Stimulated activated CD8-positive, alpha-beta memory T cell treated with anti-CD3 and anti-CD28 coated beads, Interleukin-7, amount 100 ng/mL, for 4 hours (primary cell): ENCODE data around the gene CFAP46.
"Not testable (repeated sequence)": the region's sequence is repeated elsewhere in the genome, so short reads cannot be mapped to it uniquely, and the experiment has no call there.

Source experiments
- DNase-seq, 2 donors: peaks; one replicate each; pipeline ENCODE4 v3.0.0-alpha.2; 2020; ENCODE audit warnings: low read depth in 2 of 2

Gene CFAP46

GRCh38 chr10:132845041-132845551 is 97.3 kb downstream of the CFAP46 start:
- no peak for DNase-seq

DNA sequence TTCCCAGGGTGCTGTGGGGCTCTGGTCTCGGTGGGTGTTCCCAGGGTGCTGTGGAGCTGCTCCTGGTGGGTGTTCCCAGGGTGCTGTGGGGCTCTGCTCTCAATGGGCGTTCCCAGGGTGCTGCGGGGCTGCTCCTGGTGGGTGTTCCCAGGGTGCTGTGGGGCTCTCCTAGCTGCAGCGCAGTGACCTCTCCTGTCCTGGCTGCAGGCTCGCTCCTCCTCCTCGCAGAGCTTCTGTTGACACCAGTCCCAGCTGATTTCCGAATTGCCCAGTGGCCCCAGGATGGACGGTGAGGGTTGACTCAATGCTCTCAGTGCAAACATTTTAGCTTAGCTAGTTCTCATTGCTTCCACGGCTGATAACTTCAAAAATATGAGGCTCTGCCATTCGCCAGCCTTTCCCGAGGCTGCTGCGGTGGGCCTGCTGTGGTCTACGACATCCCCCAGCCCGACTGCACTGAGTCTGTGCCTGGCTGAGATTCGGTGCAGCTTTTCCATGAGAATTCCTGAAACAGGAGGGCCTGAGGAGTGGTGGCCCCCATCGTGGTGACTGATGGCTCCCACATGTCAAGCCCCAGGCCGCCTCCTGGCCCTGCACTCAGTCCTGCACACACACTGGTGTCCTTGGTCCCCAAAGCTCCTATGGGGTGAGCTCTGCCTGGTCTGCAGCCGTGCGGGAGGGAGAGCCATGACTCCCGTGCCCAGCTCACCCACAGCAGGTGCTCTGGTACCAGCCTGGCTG is 98.1 kb downstream of the CFAP46 start:
- DNase-seq = no peak

DNA sequence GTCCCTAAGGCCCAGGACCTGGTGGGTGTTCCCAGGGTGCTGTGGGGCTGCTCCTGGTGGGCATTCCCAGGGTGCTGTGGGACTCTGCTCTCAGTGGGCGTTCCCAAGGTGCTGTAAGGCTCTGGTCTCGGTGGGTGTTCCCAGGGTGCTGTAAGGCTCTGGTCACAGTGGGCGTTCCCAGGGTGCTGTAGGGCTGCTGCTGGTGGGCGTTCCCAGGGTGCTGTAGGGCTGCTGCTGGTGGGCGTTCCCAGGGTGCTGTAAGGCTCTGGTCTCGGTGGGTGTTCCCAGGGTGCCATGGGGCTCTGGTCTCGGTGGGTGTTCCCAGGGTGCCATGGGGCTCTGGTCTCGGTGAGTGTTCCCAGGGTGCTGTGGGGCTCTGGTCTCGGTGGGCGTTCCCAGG is 99.1 kb downstream of the CFAP46 start:
- DNase-seq = not testable (repeated sequence)

DNA sequence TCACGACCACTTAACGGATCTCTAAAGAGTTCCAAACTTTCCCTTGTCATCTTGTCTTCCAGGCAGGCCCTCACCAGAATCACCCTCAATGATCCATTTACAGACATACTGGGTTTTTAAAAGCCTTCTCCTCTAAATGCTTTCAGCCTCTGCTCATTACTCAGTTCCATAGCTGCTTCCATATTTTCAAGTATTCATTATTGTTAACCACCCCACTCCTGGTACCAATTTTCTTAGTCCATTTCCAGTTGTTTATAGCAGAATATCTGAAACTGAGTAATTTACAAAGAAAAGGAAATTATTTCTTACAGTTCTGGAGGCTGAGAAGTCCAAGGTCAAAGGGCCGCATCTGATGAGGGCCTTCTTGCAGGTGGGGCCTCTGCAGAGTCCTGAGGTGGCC is 100.0 kb downstream of the CFAP46 start:
- no peak for DNase-seq

DNA sequence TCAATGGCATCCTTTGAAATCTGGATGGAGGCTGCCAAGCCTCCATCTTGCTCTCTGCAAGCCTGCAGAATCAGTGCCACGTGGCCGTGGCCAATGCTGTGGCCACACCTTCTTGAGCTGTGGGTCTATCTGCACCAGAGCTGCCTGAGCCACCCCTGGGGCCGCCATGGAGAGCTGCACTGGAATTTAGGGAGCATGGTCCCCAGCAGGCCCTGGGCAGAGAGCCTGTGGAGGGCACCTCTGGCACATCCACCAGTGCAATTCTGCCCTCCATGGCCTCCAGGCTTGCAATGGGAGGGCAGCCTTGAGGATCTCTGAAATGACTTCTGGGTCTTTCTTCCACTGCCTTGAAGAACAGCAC is 100.8 kb downstream of the CFAP46 start:
- DNase-seq = no peak

GRCh38 chr10:132840698-132841614 is 101.4 kb downstream of the CFAP46 start:
- no peak for DNase-seq

DNA sequence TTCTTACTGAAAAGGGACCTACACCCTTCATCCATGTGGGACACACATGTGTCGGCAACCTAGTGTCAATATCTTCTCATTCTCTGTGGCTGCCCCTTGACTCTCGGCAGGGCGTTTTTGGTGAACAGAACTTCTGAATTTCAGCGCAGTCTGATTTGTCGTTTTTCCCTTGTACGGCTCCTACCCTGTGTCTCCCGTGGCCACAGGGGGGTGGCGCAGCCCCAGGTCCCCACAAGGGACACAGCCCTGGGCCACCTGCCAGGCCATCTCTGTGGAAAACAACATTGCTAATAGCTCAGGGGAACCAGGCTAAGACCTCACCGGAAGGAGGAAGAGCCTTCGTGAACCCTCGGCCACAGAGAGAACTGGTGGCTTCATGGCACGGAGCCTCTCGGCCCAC is 103.3 kb downstream of the CFAP46 start:
- no peak for DNase-seq

- no peak for DNase-seq
These were observed 103.9 kb downstream of the CFAP46 start for GRCh38 chr10:132838346-132838970.

GRCh38 chr10:132837905-132838304 is 104.5 kb downstream of the CFAP46 start:
- no peak for DNase-seq

DNA sequence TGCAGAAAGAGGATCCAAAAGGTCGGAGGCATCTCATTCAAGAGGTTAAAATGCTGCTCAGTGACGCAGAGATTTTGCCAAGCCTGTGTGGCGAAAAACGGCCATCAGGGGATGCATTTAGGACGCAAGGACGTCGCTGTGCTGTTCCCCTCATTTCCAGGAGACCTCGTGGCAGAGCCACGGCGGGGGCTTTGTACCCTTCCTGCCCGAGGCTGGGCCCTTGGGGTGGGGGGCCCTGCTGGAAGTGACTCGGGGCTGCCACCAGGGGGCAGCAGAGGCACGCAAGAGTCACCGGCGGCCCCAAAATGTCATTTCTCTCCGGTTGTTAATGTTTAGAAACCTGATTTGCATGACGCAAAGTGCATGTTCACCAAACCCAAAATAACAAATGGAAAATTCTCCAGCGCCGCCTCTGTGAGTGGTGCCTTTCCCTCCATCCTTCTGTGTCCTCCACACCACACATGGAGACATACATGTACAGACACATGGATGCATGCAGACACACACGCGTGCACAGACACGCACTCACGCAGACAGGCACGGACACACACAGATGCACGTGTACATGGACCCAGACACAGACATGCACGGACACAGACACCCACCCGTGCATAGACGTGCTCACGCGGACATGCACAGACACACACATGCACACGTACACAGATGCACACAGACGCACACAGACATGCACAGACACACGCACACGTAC is 105.4 kb downstream of the CFAP46 start:
- peak in 1 of 2 donors; percentile 26 for DNase-seq

DNA sequence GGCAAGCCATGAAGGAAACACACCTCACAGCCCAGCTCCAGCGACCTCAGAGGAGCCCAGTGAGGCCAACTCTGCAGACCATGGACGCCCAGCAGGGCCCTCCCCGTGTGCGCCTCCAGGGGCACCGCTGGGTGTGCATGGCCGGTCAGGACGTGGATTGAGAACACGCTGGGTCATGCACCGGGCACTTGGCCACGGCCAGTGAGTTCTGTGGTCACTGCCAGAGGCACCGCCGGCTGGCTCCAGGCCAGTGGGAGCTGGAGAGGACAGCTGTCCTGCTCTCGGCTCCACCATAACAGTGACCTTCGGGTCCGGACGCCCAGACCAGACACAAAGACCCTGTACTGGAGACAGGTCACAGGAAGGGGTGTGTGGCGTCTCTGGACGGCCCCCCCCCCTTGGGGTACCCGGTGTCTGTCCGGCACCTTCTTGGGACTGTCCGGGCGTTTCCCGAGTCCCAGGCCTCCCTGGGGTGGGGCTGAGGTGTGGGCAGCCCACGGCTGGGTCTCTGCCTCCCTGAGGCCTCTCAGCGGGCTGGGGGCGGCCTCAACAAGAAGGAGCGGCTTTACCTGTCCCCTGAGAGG is 106.0 kb downstream of the CFAP46 start:
- no peak for DNase-seq

DNA sequence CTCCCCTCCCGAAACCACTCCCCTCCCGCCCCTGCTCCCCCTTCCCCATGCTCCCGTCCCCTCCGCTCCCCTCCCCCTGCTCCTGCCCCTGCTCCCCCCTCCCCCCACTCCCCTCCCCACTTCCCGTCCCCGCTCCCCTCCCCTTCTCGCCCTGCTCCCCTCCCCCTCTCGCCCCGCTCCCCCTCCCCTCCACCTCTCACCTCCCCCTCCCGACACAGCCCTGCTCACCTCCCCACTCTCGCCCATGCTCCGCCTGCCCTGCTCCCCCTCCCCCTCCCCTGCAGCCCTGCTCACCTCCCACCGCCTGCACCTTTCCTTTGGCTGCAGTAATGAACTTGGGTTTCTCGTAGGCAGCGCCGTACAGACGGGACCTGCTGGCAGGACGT is 106.5 kb downstream of the CFAP46 start:
- no peak for DNase-seq

- DNase-seq = no peak
These were observed 107.2 kb downstream of the CFAP46 start for GRCh38 chr10:132834891-132835847.

GRCh38 chr10:132834311-132834761 is 108.0 kb downstream of the CFAP46 start:
- DNase-seq = no peak

DNA sequence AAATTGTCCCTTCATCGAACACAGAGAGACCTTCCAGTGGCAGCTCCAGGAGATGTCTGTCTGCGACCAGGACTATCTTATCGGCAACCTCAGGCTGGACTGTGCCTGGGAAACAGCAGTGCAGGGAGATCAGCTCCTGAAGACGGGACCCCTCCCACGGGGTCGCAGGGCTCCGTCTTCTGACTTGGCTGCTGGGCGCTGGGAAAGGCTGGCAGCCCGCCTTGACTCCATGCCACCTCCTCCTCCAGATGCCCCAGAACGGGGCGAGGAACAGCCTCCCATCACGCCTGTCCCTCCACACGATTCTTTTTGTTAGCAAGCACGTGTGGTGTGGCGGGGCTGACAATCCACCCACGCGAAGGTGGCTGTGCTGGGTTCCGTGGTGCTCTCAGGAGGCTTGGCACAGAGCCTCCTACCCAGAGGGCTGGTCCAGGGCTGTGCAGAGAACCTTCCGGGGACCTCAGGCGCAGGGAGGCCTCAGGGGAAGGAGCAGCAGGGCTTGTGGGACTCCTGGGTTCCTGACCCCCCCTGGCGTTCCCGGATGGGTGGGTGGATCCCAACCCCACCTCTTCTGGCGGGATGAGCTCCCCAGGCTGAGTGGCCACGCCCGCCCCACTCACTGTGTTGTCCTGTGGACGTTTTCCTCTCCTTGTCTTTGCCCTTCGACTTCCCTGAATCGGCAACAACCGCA is 108.8 kb downstream of the CFAP46 start:
- no peak for DNase-seq

GRCh38 chr10:132832186-132832969 is 110.0 kb downstream of the CFAP46 start:
- DNase-seq = no peak

GRCh38 chr10:132829403-132829802 is 113.0 kb downstream of the CFAP46 start:
- no peak for DNase-seq

GRCh38 chr10:132828681-132829080 is 113.7 kb downstream of the CFAP46 start:
- DNase-seq = no peak
